Cardiac fibroblast (primary cell): ENCODE results near the gene OSBPL10.

Source experiments
- DNase-seq, 2 donors: peaks; one replicate each; pipeline versions ENCODE4 v3.0.0 to v3.0.0-alpha.2; 2010; ENCODE audit warnings: low read depth in 2 of 2
- H3K4me3 ChIP-seq, 2 donors: replicated peaks in 1 of 2; 1 replicate in 1 of 2; 2 replicates in 1 of 2; pipeline ENCODE4 v1.5.1; 2011; ENCODE audit warnings: low read depth in 2 of 2, low read length in 2 of 2, mild to moderate bottlenecking in 2 of 2, moderate library complexity in 1 of 2
- CTCF ChIP-seq: IDR thresholded peaks from one replicate; pipeline ENCODE4 v1.5.1; 2011; ENCODE audit warnings: low read depth, mild to moderate bottlenecking, low read length, inconsistent platforms

Gene OSBPL10

DNA sequence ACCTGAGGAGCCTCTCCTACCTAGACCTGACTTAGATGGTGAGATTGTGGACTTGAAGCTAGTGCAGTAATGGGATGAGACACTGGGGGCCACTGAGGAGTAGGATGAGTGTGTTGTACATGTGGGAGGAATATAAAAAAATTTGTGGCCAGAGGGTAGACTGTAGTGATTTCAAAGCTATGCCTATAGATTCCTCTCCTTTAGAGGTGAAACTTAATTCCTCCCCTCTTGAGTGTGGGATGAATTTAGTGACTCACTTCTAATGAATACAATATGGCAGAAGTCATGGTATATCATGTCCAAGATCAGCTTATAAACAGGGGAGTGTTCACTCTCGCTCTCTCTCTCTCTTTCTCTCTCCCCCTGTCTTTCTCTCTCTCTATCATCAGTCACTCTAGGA lies 7.2 kb upstream of the OSBPL10 start:
- no peak overlapping the region for H3K4me3 ChIP-seq
- DNase-seq: no peak
- no peak for TF ChIP-seq CTCF

DNA sequence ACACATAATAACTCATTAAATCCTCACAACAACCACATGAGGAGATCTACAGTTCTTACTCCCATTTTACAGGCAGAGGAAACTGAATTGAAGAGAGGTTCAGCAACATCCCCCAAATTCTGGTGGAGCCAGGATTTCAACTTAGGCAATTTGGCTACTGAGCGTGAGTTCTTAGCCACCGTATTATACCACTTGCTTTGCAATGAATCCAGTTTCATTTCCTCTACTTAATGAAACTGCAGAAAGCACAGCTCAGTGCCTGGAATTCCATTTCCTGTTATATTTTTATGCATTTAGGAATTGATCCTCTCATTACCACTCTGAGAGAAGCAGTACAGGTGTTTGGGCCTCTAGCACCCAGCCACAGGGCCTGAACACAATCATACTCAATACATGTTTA lies 4.8 kb upstream of the OSBPL10 start:
- no peak overlapping the region for H3K4me3 ChIP-seq
- no peak for TF ChIP-seq CTCF
- DNase-seq: no peak

DNA sequence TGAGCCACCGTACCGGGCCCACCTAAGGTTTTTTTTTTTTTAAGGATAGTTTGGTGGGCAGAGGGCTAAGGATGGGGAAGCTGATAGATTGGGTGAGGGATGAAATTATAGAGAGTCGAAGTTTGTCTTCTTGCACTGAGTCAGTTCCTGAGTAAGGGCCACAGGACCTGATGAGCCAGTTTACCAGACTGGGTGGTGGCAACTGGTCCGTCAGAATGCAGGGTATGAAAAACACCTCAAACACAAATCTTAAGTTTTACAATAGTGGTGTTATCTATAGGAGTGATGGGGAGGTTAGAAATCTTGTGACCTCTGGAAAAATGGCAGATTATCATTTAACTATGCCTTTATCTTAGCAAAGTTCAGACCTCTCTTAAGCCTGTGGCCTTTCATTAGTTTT lies 3.3 kb upstream of the OSBPL10 start:
- TF ChIP-seq CTCF: no peak
- DNase-seq: no peak

GRCh38 chr3:31980530-31981205 lies 394 bp downstream of the OSBPL10 start:
- DNase-seq: peak; percentile 57
- TF ChIP-seq CTCF: no peak
- peak overlapping the region; percentile 88 for H3K4me3 ChIP-seq

More for the DNA sequence above, 3.3 kb upstream of the OSBPL10 start:
- no peak overlapping the region for H3K4me3 ChIP-seq

GRCh38 chr3:31979001-31979697 lies 1.9 kb downstream of the OSBPL10 start:
- DNase-seq: no peak
- TF ChIP-seq CTCF: no peak
- no peak overlapping the region for H3K4me3 ChIP-seq

- DNase-seq: no peak
- no peak overlapping the region for H3K4me3 ChIP-seq
- TF ChIP-seq CTCF: no peak
Measured at GRCh38 chr3:31978553-31978952, 2.5 kb downstream of the OSBPL10 start.
